Renal cortex interstitium (tissue), 11 donors: Measurements from ENCODE around the gene SNX11. TPM values are rescaled to one million over a fixed set of nuclear protein-coding genes. Genes with fewer than 3 reads are reported as not detected.

Source experiments
- DNase-seq, 11 donors: peaks; one replicate each; pipeline ENCODE4 v3.0.0-alpha.2; 2013; ENCODE audit warnings: low read depth in 9 of 11, low spot score in 4 of 11; ENCODE audit errors: extremely low read depth in 1 of 11
- polyA plus RNA-seq, 3 donors: library from polyadenylated mRNA; unstranded; fragments of 120-200 nt; gene quantifications; one replicate each; pipeline ENCODE4 v1.2.1, GENCODE V29; 2013; ENCODE audit not compliant: insufficient read length in 3 of 3

Gene SNX11
- polyA plus RNA-seq, 3 donors, result 16.7 to 19.3 (median 19.2) TPM

GRCh38 chr17:48150597-48151001 lies 43.0 kb downstream of the SNX11 start:
- no peak for DNase-seq

DNA sequence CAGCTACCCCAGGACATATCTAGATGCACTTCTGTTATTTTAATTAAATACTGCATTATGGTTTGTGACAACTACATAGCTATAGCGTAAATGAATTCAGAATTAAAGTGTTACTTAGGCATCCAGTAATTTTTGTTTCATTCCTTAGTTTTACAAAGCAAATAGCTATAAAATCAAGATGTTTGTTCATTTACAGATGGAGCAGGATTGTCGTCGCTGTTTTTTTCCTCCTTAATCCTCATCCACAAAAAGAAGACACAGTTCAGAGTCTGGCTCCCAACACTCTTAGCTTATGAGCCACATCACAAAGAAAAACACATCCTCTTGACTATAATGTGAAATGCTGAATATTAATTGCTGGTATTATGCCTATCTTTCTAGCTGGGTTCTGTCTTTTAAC lies 43.7 kb downstream of the SNX11 start:
- no peak for DNase-seq

GRCh38 chr17:48152289-48152688 lies 44.7 kb downstream of the SNX11 start:
- no peak for DNase-seq

GRCh38 chr17:48153691-48154358 lies 46.3 kb downstream of the SNX11 start:
- peak in 2 of 11 donors; percentile 45 to 54 for DNase-seq

GRCh38 chr17:48155889-48156611 lies 48.5 kb downstream of the SNX11 start:
- DNase-seq, result no peak

DNA sequence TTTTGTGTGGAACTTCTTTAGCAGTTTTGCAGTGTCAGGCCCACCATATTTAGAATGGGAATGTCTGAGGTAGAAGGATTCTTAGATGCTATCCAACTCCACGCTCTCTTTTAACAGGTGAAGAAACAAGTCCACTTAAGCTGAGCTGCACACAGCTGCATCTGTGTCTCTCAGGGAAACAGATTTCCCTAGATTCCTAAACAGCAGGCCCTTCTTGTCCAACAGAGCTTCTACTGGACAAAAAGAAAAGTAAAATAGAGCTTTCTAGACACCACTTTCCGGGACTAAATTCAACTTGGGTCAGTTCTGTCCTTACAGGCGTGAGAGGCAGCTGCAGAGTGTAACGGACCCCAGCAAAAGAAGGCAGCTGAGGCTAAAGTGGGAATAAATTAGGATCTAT lies 51.7 kb downstream of the SNX11 start:
- DNase-seq, result no peak

GRCh38 chr17:48160177-48161081 lies 52.9 kb downstream of the SNX11 start:
- no peak for DNase-seq

DNA sequence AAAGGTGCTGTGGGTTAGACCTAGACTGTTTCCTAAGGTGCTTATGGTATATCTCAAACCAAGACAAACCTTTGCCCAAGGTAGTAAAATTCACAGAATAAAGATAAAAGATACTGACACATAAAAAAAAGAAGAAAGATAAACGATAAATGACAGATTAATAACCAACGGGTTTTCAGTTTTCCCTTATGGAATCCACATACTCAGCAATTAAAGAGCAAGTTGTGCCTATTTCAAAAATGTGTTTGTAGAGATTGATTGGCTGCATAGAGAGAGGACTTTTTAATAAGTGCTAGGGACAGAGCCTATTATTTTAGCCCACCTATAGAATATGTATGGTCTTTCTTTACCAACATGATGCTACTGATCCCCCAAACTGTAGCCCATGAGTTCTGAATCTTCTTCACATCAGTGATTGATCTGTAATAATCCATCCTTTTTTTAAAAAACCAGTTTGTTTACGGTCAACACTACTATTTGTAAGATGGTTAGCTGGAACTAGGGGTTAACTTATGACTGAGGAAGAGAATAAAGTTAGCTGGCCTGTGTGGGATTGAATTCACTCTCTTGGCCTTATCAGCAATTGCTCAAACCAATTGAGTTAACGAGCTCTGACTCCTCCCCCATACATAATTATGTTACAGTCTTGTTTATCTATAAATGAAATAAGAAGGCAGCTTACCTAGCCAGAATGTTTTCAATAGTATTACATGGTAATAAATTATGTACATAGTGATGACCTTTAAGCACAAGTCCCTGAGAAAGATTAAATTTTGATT lies 53.8 kb downstream of the SNX11 start:
- no peak for DNase-seq

DNA sequence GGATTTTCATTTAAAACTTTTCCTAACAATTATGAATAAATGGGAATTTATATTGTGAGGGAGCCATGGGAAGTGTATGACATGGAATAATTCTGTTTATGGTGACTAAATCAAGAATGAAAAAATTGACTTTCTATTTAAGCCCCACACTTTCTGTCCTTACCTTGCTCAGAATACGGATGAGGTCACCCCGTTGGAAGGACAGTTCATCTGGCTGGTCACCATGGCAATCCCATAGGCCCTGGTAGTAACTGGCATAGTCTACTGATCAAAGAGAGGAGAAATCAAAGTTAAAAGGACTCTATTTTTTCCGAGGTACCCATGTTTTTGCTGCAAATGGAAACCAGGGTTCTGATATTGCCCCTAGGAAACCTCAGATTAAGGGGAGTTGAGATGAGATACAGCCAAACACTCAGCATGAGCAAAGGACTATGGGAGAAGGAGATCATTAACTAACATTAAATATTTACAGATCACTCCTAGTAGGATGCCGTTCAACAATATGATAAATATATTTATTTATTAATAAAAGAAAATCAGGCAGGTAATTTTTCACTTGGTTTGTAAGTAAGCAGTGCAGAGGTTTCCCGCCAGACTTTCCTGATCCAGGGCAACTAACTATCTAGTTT lies 54.9 kb downstream of the SNX11 start:
- no peak for DNase-seq

DNA sequence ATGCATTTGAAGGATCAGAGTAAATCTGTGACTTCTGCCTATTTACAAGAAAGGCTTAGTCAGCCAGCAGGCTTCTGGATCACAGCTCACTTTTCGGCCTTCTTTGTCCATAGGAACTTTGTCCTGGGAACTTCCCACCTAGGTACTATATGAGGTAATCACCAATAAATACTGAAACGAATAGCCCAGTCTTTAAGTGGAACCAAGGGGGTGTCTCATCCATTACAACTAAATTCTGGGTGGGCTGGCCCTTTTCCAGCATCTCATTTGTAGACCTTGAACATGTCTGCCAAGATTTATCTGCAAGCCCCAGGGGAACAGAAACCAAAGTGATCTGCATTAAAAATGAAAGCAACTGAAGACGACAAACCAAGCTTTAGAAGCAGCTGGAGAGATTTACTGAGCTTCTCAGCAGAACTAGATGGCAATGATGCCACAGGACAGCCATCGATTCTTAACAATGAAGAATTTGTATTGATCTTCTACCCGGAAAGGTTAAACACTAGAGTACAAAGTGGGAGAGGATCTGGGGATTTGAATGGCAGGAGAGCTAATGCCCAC lies 55.5 kb downstream of the SNX11 start:
- DNase-seq, result no peak

DNA sequence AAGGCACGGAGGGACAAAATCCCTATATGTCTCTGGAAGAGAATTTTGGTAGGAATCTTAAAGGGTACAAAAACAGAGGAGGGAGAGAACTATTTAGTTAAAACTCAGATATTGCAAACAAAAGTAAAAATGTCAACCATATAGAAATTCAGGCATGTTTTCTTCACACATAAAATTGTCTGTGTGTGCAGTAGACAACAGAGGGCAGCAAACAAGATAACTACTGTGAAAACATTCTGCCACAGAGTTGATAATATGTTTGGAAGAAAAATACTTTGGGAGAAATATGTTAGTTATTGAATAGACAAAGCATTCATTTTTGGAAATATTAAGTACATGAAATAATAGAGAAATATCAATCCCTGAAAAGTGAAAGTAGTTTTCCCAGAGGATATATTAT lies 56.2 kb downstream of the SNX11 start:
- DNase-seq, result no peak

DNA sequence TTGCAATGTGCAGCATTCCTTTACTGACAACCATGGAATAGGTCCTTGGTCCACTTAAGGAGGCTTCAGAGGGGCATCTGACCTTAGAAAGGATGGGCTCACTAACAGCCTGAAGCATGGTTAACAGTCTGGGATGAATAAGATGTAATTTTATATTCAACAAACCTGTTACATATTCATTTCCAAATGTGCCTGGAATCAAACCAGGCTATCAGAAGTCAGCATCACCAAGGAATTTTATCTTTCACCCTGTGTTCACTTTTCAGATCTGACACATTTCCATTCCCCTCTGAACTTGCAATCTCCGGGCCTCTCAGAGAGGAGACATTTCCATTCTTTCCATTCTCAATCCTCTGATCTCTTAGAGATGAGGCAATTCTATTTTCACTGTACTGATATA lies 62.4 kb downstream of the SNX11 start:
- DNase-seq, result no peak

Other genes starting within 250 kb of the SNX11 start
- gene SP2, start 211.5 kb upstream of the SNX11 start, polyA plus RNA-seq, result 10 to 100 TPM; 22.4 to 23.8 (median 22.6) TPM
- 10 to 100 TPM; 20.6 to 23.4 (median 21.7) TPM for gene PNPO, start 166.2 kb upstream of the SNX11 start, polyA plus RNA-seq
- gene PRR15L, start 149.9 kb upstream of the SNX11 start, polyA plus RNA-seq, result 10 to 100 TPM; 18.0 to 20.6 (median 18.2) TPM
- 100 to 1,000 TPM; 164 to 186 (median 167) TPM for gene CDK5RAP3, start 136.7 kb upstream of the SNX11 start, polyA plus RNA-seq
- 10 to 100 TPM; 15.8 to 20.3 (median 19.0) TPM for gene COPZ2, start 70.0 kb upstream of the SNX11 start, polyA plus RNA-seq
- 100 to 1,000 TPM; 232 to 245 (median 232) TPM for gene NFE2L1, start 59.4 kb upstream of the SNX11 start, polyA plus RNA-seq
- 100 to 1,000 TPM; 166 to 209 (median 197) TPM for gene CBX1, start 6.3 kb upstream of the SNX11 start, polyA plus RNA-seq